ENCODE measurements around the gene ZNRF1. TPM values are rescaled to one million over a fixed set of nuclear protein-coding genes. Genes with fewer than 3 reads are reported as not detected.

The ZNRF1 gene
- total and polyA plus RNA-seq, 2 of the 13 experiments (the other 11 are each of a cell fraction or from before 2014, with no cell fraction given) = 43.9 to 58.7 TPM

- TF ChIP-seq, protein P1, sequence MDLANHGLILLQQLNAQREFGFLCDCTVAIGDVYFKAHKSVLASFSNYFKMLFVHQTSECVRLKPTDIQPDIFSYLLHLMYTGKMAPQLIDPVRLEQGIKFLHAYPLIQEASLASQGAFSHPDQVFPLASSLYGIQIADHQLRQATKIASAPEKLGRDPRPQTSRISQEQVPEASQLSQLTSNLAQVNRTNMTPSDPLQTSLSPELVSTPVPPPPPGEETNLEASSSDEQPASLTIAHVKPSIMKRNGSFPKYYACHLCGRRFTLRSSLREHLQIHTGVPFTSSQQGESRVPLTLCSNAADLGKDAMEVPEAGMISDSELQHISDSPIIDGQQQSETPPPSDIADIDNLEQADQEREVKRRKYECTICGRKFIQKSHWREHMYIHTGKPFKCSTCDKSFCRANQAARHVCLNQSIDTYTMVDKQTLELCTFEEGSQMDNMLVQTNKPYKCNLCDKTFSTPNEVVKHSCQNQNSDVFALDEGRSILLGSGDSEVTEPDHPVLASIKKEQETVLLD (CRISPR knock-in tag; IDR thresholded peaks at IDR 0.05; ENCODE audit: low read depth) = 0 out of 2 replicates have a peak, but pooled peaks have one; percentile 22
- TF ChIP-seq XBP1 (CRISPR knock-in tag; IDR thresholded peaks at IDR 0.05) (no peak), FLYWCH1 (CRISPR knock-in tag; IDR thresholded peaks at IDR 0.05) (no peak), ZNF563 (CRISPR knock-in tag; IDR thresholded peaks at IDR 0.05) (no peak), RFX1 (IDR thresholded peaks at IDR 0.05) (no peak), ZBTB1 (CRISPR knock-in tag; IDR thresholded peaks at IDR 0.05; ENCODE audit: borderline replicate concordance) (no peak), TBX2 (CRISPR knock-in tag; IDR thresholded peaks at IDR 0.05; ENCODE audit: borderline replicate concordance) (peak; percentile 84), GATAD2A (CRISPR knock-in tag; IDR thresholded peaks at IDR 0.05) (peak; percentile 97), HBP1 (CRISPR knock-in tag; IDR thresholded peaks at IDR 0.05; ENCODE audit: low read depth) (no peak; the same call in 1 of the 2 replicates), RBM39 (IDR thresholded peaks at IDR 0.05; ENCODE audit: low read depth, low read length, poor library complexity, severe bottlenecking) (no peak), CEBPG (CRISPR knock-in tag; IDR thresholded peaks at IDR 0.05) (peak; percentile 82), SOX6 (IDR thresholded peaks at IDR 0.05) (no peak), SOX6 (CRISPR knock-in tag; IDR thresholded peaks at IDR 0.05) (peak; percentile 92), SNAPC5 (CRISPR knock-in tag; IDR thresholded peaks at IDR 0.05; ENCODE audit: borderline replicate concordance) (no peak), TRAFD1 (CRISPR knock-in tag; IDR thresholded peaks at IDR 0.05; ENCODE audit: borderline replicate concordance) (no peak)
- TF ChIP-seq, protein P2, sequence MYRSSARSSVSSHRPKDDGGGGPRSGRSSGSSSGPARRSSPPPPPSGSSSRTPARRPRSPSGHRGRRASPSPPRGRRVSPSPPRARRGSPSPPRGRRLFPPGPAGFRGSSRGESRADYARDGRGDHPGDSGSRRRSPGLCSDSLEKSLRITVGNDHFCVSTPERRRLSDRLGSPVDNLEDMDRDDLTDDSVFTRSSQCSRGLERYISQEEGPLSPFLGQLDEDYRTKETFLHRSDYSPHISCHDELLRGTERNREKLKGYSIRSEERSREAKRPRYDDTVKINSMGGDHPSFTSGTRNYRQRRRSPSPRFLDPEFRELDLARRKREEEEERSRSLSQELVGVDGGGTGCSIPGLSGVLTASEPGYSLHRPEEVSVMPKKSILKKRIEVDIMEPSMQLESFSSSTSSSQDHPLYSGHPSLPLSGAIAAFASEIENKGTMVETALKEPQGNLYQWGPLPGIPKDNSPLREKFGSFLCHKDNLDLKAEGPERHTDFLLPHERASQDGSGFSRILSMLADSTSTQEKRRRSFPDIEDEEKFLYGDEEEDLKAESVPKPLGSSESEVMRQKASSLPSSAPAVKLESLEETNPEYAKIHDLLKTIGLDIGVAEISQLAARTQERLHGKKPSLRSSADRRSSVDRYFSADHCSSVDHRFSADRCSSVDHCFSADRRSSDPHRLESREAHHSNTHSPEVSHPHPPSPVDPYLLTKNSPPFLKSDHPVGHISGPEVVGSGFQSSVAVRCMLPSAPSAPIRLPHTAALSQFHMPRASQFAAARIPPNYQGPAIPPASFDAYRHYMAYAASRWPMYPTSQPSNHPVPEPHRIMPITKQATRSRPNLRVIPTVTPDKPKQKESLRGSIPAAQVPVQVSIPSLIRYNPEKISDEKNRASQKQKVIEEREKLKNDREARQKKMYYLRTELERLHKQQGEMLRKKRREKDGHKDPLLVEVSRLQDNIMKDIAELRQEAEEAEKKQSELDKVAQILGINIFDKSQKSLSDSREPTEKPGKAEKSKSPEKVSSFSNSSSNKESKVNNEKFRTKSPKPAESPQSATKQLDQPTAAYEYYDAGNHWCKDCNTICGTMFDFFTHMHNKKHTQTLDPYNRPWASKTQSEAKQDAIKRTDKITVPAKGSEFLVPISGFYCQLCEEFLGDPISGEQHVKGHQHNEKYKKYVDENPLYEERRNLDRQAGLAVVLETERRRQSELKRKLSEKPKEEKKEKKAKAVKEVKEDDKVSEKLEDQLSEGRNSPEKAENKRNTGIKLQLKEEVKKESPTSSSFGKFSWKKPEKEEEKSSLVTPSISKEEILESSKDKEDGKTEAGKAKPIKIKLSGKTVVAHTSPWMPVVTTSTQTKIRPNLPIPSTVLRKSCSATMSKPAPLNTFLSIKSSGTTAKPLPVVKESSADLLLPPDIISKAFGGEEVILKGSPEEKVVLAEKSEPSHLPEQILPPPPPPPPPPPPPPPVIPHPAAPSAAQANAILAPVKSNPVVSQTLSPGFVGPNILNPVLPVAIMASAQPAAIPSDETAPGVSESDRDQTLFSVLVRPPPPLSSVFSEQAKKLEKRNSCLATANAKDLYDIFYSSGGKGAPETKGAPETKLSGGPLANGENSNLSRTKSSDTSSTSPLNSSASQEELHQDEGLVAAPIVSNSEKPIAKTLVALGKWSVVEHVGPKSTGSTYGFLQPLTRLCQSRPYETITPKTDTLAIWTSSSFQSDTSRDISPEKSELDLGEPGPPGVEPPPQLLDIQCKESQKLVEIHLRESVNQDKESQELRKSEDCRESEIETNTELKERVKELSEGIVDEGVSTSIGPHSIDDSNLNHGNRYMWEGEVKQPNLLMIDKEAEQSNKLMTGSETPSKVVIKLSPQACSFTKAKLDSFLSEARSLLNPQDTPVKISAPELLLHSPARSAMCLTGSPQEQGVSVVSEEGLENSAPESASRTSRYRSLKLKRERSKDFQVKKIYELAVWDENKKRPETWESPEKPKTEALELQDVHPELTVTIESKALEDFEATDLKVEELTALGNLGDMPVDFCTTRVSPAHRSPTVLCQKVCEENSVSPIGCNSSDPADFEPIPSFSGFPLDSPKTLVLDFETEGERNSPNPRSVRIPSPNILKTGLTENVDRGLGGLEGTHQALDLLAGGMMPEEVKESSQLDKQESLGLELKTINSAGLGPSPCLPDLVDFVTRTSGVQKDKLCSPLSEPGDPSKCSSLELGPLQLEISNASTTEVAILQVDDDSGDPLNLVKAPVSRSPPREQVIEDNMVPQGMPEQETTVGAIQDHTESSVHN (CRISPR knock-in tag; IDR thresholded peaks at IDR 0.05) = no peak
Observed at GRCh38 chr16:75070012-75070841, 71.4 kb downstream of the ZNRF1 start (continued).

Measured in HepG2 (cell line).